Testis (tissue), 2 donors: ENCODE measurements around the gene LARGE1.

Experiments used
- POLR2A ChIP-seq: fragments of 450-650 bp; IDR thresholded peaks from one replicate; pipeline ENCODE4 v1.6.1; 2017; ENCODE audit warnings: antibody characterized with exemption, mild to moderate bottlenecking, moderate library complexity
- TF ChIP-seq, protein P1 (sequence below), 3 experiments: fragments of 450-650 bp in 2 of 3; fragments of 200-600 bp in 1 of 3; sonication (generic) in 1 of 3; IDR thresholded peaks; one replicate each; pipeline ENCODE4 v1.5.1; 2016 to 2019; ENCODE audit warnings: antibody characterized with exemption in 3 of 3, mild to moderate bottlenecking in 2 of 3, moderate library complexity in 1 of 3

DNA sequence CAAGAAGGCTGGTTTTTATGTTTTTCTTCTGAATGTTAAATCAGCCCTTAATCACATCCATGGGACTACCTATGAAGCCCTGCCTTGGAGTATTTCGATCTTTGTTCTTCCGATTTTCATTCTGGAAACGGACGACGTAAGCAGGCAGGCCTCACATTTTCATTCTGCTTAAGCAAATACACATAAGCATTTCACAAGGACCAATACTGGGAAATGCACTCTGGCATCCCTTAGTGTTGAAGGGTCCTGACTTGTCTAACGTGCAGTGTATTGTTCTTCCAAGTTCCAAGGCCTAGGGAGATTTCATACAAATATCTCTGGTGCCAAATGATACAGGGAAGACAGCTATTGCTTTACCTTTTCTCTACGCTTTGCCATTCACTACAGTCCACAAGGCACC lies 143.8 kb downstream of the LARGE1 start:
- TF ChIP-seq, protein P1, sequence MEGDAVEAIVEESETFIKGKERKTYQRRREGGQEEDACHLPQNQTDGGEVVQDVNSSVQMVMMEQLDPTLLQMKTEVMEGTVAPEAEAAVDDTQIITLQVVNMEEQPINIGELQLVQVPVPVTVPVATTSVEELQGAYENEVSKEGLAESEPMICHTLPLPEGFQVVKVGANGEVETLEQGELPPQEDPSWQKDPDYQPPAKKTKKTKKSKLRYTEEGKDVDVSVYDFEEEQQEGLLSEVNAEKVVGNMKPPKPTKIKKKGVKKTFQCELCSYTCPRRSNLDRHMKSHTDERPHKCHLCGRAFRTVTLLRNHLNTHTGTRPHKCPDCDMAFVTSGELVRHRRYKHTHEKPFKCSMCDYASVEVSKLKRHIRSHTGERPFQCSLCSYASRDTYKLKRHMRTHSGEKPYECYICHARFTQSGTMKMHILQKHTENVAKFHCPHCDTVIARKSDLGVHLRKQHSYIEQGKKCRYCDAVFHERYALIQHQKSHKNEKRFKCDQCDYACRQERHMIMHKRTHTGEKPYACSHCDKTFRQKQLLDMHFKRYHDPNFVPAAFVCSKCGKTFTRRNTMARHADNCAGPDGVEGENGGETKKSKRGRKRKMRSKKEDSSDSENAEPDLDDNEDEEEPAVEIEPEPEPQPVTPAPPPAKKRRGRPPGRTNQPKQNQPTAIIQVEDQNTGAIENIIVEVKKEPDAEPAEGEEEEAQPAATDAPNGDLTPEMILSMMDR (IDR thresholded peaks at IDR 0.05): no peak
- no peak for TF ChIP-seq POLR2A
